Measurements from ENCODE around the gene CTDP1. TPM values are rescaled to one million over a fixed set of nuclear protein-coding genes. Genes with fewer than 3 reads are reported as not detected.

The CTDP1 gene
- total RNA-seq, 1 donor from 2014 or later = 23.1 TPM

DNA sequence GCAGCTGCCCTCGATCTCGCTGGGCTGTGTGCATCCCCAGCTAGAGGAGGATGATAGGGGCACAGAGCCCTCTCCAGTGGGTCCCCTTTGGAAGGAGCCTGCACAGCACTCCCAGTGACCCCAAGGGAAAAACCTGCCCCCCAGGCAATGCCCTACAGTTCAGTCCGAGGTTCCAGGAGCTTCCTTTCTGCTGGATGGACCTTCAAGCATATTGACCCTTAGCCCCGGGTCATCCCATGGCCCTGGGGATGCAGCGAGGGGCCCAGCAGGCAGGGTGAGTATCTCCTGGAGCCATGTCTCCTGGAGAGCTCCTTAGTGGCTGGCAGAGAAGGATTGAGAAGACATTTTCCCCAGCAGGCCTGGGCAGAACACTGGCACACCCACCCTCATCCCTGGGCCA, 45.4 kb upstream of the CTDP1 start:
- Mint-ChIP-seq H3K36me3 (ENCODE audit: unreplicated experiment) (no peaks in the 10 kb centered on the region), H3K4me1 (ENCODE audit: unreplicated experiment) (no peaks in the 10 kb centered on the region), H3K27me3 (ENCODE audit: unreplicated experiment) (peaks cover 8% of the 10 kb centered on the region), H3K9me3 (ENCODE audit: unreplicated experiment) (no peaks in the 10 kb centered on the region), H3K27ac (ENCODE audit: unreplicated experiment) (no peak overlapping the region), H3K4me3 (ENCODE audit: unreplicated experiment) (no peak overlapping the region)
- DNase-seq (ENCODE audit: extremely low spot score, unreplicated experiment) = peak; percentile 77
- no peak for TF ChIP-seq CTCF (IDR thresholded peaks at IDR 0.05)

- TF ChIP-seq CTCF (IDR thresholded peaks at IDR 0.05) = no peak
- Mint-ChIP-seq H3K36me3 (ENCODE audit: unreplicated experiment) (no peaks in the 10 kb centered on the region), H3K4me3 (ENCODE audit: unreplicated experiment) (no peak overlapping the region), H3K4me1 (ENCODE audit: unreplicated experiment) (no peaks in the 10 kb centered on the region), H3K27me3 (ENCODE audit: unreplicated experiment) (peaks cover 2% of the 10 kb centered on the region), H3K27ac (ENCODE audit: unreplicated experiment) (no peak overlapping the region), H3K9me3 (ENCODE audit: unreplicated experiment) (no peaks in the 10 kb centered on the region)
- DNase-seq (ENCODE audit: extremely low spot score, unreplicated experiment) = peak; percentile 76
Observed at GRCh38 chr18:79634593-79635426, 44.8 kb upstream of the CTDP1 start.

DNA sequence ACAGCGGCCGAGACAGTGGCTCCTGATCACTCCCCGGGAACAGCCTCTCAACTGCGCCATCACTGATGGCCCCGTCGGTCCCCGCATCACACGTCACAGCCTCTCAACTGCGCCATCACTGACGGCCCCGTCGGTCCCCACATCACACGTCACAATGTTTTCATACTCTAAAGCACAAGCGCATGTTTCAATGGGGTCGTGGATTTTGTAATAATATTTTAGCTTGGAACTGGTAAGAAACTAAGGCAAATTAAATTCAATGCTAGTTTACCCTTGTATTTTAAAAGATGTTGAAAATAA, 44.2 kb upstream of the CTDP1 start:
- no peak for DNase-seq (ENCODE audit: extremely low spot score, unreplicated experiment)
- peaks cover 2% of the 10 kb centered on the region for H3K27me3 Mint-ChIP-seq (ENCODE audit: unreplicated experiment)

DNA sequence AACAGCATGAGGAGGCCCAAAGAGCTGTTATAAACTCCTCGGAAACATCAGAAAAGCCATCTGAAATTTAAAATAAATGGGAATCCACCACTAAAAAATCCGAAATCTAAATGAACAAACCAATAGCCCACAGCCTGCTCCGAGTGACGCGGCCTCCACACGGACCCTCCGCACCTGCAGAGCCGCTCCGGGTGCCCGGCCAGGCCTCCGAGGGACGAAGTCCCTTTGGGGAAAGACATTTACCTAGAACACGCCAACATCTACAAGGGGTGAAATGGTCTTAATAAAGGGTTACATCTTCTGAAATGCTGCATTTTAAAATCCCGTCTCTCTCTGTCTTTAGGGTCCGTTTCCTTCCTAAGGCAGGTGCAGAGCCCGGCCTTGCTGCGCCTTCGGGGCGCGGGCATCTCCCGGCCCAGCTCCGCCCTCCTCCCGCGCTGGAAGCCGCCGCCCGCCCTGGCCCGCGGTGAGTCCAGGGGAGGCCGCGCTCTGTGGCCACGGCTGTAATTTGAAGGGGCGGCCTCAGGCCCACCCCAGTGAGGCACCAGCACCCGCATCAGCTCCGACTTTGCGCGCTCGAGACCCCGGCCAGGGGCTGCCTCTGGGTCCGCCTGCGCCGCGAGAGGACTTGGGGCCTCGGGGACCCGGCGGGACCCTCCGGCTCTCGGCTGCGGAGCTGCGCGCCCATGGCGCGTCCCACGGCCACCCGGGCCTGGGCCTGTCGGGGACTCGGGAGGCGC, 42.3 kb upstream of the CTDP1 start:
- DNase-seq (ENCODE audit: extremely low spot score, unreplicated experiment) = peak; percentile 82
- no peaks in the 10 kb centered on the region for H3K4me1 Mint-ChIP-seq (ENCODE audit: unreplicated experiment)
- no peak for TF ChIP-seq CTCF (IDR thresholded peaks at IDR 0.05)
- H3K9me3 Mint-ChIP-seq (ENCODE audit: unreplicated experiment) = no peaks in the 10 kb centered on the region
- H3K36me3 Mint-ChIP-seq (ENCODE audit: unreplicated experiment) = no peaks in the 10 kb centered on the region
- H3K27ac Mint-ChIP-seq (ENCODE audit: unreplicated experiment) = no peak overlapping the region
- peaks cover 9% of the 10 kb centered on the region for H3K27me3 Mint-ChIP-seq (ENCODE audit: unreplicated experiment)
- H3K4me3 Mint-ChIP-seq (ENCODE audit: unreplicated experiment) = no peak overlapping the region

More for the DNA sequence above, 44.2 kb upstream of the CTDP1 start:
- Mint-ChIP-seq H3K27ac (ENCODE audit: unreplicated experiment) (no peak overlapping the region), H3K9me3 (ENCODE audit: unreplicated experiment) (no peaks in the 10 kb centered on the region), H3K4me1 (ENCODE audit: unreplicated experiment) (no peaks in the 10 kb centered on the region), H3K36me3 (ENCODE audit: unreplicated experiment) (no peaks in the 10 kb centered on the region), H3K4me3 (ENCODE audit: unreplicated experiment) (no peak overlapping the region)
- TF ChIP-seq CTCF (IDR thresholded peaks at IDR 0.05) = no peak

All from osteocyte (in vitro differentiated cells).